ENCODE data around the gene ZNF385B. TPM values are rescaled to one million over a fixed set of nuclear protein-coding genes. Genes with fewer than 3 reads are reported as not detected.

Gene ZNF385B
- total RNA-seq (2022; extraction: Qiagen RNA extraction) = 0.07 to 0.21 TPM (median 0.13 TPM) in 4 of 5 replicates, not detected in the other

DNA sequence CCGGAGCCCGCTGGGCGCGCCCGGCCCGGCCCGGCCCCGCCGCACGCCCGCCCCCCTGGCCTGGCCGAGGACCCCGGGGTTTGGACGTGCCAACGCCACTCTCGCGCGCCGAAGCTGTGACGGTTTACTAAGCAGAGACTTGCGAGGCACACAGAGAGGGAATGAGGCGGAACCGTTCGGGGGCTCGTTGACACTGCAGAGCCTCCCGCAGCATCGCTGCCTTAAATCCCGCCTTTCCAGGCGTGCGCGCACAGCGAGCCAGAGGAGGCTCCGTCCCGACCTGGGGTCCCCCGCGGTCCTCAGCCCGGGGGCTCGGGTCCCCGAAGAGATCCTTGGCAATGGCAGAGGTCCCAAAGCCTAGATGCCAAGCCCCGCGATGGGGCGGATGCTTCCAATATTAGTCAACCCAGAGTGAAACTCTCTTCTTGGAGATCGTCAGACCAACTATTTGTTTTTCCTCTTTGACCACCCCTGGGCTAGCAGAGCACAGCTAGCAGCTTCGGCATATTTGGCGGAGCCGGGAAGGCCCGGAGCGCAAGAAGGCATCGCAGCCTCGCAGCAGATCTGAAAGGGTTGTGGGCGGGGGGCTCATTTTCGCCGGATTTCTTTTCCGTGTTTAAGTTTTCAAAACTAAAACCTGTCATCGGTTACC, at the start of gene ZNF385B:
Gene ZNF385B, minus strand, starts transcription at position 197 of the 652 bp plus-strand sequence.

Other genes starting within 250 kb of the ZNF385B start
- 9.5 to 17.0 TPM (median 11.0 TPM) in 5 replicates for gene CWC22, start 145.7 kb upstream of the ZNF385B start, total RNA-seq (2022; extraction: Qiagen RNA extraction)

Measured in A549 treated with AZD2906 at 1 μM for 4 hours (cell line).